GM21390 (cell line): ENCODE measurements around the gene AP2A2.

Experiments used
- ATAC-seq: cut with Tn5 transposase; IDR thresholded peaks from one replicate; pipeline ENCODE4 v1.9.1; 2021; ENCODE audit not compliant: unreplicated experiment

AP2A2 gene

DNA sequence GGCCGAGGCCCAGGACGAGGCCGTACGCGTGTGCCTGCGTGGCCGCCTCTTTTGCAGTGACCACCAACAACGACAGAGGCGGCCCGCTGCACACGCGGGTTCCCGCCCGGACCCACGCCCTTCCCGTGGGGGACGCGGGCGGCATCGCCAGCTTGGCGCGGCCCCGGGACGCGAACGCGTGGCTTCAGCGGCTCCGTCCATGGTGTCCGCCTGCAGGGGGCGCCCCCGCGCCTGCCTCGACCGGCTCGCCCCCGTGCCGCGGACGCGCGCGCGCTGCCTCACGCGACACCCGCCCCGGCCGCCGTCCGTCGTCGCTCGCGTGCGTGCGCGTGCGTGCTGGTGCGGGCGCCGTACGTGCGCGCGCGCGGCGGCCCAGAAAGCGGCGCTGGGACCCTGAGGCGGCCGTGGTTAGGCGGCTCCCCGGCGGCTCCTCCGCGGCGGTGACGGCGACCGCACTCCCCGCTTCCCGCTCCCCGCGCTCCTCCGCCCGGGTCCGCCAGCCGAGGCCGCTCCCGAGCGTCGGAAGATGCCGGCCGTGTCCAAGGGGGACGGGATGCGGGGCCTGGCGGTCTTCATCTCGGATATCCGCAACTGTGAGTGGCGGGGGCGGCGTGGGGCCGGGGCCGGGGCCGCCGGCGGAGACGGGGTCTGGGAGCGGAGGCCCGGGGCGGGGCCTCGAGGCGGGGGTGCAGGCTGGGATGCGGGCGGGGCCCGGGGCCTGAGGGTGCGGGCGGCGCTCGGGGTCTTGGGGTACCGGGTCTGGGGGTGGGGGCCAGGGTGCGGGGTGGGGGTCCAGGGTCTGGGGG, at the start of gene AP2A2:
AP2A2 (plus strand) TSS at position 375 of the 806 bp plus-strand sequence; CDS start at position 527, 152 bp downstream.
- ATAC-seq, result peak; percentile 65

DNA sequence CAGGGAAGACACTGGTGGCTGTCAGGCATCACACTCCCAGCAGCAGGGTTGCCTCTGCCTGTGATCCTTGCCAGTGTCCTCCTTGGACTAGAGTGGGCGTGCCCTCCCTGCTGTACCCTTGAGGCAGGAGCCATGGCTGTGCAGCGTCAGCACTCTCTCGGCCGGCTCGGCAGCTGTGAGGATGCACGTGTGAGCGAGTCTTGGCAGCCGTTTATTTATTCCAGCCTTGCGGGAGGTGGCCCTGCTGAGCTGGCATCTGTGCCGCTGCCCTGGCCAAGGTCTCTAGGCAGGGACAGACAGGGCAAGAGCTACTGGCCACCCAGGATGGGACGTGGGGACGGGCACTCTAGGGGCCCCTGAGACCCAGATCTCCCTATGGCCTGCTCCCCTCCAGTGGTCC, 49.1 kb upstream of the AP2A2 start:
- ATAC-seq, result no peak

DNA sequence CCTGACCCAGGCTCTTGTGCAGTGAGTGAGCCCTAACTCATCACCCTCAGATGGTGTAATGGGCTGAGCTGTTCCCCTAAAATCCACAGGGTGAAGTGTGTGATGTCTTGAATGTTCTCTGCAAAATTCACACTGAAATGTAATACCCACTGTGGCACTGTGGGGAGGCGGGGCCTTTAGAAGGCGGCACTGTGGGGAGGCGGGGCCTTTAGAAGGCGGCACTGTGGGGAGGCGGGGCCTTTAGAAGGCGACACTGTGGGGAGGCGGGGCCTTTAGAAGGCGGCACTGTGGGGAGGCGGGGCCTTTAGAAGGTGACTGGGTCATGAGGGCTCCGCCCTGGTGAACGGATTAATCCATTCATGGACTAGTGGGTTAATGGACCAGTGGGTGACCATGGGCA, 48.1 kb upstream of the AP2A2 start:
- no peak for ATAC-seq

DNA sequence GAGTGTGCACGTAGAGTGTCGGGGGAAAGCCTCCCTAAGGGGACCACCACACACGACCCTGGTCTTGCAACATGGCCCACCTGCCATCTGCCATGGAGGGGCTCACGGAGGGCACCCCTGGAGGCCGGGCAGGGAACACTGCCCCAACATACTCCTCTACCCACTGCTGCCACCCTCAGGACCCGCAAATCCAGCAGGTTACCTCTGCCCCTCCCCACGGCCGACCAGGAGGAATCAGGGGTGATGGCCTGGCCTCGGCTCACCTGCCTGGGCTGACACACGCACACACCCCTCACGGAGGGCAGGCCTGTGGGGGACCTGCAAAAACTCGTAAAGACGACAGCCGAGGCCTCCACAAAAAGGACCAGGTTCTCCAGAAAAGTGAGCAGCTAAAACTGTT, 45.2 kb upstream of the AP2A2 start:
- ATAC-seq, result no peak

DNA sequence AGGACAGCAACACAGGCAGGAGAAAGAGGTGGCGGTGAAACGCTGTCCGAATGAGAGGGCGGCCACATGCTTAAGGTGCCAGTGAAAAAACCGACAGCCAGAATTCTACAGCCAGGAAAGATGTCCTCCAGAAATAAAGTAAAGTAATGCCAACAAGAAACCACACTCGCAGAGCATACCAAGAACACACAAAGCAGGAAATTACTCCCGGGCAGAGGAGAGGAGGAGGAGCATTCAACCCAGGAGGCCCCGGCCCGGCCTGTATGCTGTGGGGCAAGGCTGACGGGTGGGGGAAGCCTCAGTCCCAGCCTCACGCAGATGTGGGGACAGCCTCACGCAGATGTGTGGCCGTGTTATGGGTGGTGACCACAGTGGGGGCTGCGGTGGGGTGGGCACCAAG, 43.1 kb upstream of the AP2A2 start:
- no peak for ATAC-seq

DNA sequence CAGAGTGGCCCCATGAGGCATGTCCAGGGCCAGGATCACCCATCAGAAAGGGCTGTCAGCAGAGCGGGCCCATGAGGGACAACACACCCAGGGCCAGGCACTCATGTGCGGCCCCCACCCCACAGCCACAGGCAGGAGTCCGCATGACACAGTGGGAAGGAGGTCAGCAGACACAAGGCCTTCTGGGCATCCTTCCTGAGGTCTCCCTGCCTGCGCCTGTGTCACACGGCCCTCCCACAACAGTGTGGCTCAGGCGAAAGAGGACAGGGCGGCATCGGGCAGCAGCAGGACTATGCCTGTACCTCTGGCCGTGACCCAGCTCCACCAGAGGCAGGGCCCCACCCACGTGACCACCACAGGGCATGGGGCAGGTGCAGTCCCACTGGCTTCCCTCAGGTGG, 42.1 kb upstream of the AP2A2 start:
- ATAC-seq, result no peak

DNA sequence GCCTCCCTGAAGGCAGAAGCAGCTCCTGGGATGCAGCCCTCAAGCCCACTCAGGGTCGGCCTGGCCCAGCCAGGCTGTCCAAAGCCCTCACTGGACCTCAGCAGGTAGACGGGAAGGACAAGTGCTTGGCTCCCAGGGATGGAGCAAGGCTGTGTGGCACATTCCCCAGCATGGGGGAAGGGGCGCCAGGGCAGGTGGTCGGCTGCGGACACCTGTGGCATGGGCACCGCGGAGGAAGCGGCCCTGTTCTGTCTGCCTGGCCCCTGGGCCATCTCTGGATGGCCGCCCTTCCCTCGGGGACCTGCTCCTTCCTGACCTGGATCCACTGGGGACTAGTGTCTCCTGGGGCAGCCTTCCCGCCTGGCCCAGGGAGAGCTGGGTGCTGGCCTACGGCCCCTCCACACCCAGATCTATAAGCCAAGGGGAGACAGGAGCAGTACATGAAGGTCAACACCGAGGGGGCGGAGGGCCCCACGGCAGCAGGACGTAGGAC, 41.0 kb upstream of the AP2A2 start:
- no peak for ATAC-seq

DNA sequence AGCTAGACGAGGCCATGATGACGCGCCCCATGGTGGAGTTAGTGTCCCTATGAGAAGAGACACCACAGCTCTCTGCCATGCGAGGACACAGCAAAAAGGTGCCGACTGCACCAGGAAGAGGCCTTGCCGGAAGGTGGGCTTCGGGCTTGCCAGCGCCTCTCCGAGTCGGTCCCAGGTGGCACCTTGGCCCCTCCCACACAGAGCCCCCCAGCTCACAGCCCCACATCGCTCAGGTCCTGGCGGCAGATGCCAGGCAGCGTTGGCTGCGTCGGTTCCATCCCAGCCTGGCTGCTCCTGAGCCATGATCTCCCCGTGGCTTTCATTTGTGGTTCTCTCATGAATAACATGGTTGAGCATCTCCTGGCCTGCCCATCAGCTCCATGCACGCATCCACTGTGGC, 39.1 kb upstream of the AP2A2 start:
- no peak for ATAC-seq

DNA sequence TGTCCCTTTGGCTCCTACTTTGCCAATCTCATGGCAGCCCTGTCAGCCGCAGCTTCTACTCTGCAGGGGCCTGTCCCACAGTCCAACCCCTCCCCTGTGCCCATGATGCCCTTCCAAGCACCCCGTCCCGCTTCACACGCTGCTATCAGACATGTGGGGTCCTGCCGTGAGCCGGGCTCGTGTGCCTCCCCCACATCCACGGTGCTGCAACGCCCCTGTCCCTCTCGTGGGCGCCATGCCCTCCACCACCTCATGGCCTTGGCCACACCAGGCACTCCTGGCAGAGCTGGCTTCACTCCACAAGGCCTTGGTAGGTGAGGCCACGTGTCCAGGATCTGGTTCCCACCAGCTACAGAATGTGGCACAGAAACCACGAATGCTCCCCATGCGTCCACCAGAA, 38.1 kb upstream of the AP2A2 start:
- ATAC-seq, result no peak

DNA sequence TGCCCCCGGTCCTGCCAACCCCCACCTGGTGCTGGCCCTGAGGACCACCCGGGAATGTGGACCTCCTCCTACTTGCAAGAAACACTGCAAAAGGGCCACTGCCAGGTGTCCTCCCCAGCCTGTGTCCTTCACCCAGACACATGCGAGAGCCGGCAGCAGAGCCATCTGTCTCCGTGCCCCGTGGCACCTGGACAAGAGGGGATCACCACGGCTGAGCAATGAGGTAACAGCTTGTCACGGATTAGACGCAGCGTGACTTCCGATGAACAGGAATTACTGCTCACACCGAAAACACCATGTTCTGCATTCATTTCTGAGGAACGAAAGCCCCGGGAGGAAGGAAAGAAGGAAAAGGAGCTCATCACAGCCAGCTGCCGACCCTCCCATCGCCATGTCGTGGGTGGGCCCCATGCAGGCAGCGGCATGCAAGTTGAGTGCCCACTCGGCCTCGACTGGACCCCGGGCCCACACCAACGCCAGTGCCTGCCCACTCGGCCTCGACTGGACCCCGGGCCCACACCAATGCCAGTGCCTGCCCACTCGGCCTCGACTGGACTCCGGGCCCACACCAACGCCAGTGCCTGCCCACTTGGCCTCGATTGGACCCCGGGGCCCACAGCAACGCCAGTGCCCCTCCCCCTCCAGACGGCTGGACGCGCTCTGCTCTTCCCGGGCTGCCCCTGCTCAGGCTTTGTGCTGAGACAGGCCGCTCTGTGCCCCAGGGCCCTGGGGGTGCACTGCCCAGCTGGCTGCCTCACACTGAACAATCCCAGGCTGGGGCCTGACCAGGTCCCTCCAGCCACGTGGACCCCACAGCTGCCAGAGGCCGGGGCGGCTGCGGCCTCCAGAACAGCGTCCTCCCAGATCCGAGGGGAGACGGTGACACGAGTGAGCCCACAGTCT, 37.1 kb upstream of the AP2A2 start:
- ATAC-seq, result no peak

DNA sequence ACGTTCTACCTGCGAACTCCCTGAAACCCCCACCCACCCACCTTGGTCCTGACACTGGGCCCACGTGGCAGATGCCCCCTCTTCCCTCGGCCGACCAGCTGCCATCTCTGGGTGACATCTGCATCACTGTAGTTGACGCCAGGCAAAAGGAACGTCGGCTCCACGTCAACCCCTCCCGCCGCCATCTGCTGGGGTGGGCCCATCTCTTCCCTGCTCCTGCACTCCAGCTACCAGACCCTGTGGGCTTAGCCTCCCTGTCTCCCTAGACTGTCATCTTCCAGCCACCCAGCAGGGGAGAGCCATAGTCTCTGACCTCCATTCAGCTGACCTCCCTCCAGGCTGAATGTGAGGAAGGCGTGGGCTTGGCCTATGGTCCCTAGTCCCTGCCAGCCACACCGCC, 36.4 kb upstream of the AP2A2 start:
- ATAC-seq, result no peak

DNA sequence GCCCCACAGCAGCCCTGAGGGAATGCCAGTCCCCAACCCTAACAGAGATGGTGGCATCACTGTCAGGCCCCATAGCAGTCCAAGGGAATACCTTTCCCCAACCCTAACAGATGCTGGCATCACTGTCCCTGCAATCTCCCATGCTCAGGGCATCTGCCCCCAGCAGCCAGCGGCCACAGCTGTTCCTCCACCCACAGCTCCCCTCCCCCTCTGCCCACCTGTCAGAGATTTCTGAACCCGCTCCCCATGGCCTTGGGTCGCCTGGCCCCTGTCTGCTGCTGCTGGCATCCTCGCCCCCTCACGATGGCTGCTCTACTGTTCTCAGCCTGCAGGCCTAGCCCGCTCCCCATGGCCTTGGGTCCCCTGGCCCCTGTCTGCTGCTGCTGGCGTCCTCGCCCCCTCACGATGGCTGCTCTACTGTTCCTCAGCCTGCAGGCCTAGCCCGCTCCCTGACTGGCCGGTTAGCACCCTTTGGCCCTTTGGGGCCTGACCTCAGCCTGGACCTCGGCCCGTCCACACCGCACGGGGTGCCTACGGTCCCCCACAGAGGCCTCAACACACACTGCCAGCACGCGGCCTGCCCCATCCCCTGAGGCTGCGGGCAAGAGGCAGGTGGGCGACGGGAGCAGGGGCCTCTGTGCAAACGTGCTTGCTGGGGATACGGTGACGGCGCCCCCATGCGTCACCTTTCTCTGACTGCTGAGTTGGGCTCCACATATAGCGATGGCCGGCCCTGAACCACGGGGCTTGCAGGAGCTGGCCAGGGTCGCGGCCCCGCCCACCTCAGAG, 35.8 kb upstream of the AP2A2 start:
- ATAC-seq, result no peak

DNA sequence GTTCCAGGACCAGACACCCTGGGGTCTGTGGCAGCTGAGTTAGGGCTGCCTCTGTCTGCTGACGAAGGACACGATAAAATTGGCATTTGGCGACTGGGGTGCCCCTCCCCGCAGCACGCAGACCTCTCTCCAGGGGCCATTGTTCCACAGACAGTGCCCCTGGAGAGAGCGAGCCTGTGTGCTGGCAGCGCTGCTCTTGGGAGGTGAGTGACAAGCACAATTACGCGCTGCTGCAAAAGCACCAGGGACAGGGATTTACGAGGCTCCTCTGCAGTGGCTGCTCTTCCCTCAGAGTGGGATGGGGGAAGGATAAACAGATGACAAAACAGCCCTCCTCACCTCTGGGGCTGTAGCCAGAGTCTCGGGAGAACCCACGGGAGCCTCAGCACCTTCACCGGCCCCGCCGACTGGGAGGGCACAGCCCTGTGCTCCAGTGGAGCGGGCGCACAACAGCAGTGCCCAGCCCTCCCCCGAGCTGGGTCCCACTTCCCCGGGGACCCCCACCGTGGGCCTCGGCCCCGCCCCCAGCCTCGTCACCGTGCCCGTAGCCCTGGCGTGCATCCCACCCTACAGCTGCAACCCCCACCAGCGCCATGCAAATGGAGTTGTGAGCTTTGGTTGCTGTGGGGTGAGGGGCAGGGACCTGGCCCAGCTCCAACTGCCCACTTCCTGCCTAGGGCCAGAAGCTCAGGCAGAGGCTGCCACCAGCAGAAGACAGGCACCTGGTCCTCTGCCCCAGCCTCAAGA, 34.7 kb upstream of the AP2A2 start:
- no peak for ATAC-seq

DNA sequence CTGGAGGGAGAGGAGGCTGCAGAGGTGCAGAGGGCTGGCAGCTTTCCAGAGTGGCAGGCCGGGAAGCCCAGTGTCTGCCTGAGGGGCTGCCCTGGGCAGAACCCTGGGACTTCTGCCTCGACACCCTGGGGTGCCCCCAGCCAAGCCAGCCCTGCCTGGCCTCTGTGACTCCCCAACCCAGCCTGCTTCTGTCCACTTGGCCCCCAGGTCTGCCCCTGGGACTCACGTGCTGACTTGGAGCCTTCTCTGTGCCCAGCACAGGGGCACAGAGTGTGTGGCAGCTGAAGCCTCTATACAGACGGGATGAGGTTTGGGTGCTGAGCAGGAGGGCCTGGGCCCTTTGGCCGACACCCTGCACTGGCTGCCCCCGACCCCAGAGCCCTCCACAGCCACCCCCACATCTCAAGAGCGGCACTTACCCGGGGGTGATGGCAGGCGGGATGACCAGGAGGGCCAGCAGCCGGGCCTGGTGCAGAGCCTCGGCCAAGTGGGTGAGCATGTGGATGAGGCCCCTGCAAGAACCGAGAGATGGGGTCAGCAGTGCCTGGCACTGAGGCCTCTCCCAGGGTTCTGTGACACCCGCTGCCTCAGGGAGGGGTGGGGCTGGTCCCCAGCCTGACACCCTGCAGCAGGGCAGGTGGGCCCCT, 32.5 kb upstream of the AP2A2 start:
- no peak for ATAC-seq

DNA sequence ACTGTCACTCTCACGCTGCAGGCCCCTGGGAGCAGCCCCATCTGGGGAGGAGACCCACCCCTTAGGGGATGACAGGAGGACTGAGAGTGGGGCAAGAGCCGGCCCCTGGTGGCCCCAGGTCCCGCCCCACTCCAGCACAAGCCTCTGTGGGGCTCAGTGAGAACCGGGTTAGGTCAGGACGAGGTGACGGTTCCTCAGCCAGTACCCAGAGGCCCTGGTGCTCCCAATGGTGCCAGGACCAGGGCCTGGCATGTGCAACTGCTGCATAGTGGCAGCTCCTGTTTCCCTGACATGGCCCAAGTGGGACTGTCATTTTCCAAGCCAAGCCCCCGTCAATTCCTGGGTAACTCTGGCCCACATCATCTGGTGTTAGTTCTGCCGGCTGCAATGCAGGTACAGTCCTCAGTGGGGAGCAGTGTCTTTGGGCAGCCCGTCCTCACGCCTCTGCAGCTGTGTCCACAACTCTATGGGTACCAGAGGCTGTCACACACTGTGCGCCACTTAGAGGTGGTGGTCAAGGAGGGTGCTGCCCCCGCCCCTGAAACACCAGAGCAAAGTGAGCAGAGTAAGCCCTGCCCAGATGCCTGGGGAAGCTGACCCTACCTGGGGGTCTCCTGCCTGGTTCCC, 31.0 kb upstream of the AP2A2 start:
- ATAC-seq, result no peak

DNA sequence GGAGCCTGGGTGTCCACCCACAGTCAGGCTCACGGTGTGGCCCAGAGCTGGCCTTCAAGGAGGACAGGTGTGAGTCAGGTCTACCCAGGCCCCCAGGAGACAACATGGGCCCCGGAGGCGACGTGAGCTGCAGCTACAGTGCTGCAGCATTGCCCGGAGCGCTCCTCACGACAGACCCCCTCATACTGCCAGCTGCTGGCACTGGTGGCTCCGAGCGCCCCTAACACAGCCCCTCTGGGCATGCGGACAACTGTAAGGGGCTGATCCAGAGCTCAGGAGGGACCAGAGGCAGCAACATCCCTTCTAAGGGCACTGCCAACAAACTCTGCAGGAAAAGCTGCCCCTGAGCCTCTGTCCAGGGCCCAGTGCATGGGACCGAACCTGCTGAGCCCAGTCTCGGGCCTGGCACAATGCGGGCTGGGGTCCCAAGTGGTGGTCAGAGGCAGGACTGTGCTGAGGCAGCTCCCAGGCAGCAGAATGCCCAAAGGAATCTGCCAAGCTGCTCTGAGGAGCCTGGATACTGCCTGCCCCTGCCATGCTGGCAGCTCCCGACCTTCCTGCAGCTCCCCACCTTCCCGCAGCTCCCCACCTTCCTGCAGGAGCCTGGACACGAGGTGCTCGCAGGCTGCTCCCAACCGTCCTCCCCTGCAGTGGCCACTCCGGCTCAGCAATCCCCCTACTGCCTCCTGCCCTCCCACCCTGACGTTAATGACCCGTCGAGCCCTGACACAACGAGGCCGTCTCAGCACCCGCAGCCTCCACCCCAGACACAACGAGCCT, 30.1 kb upstream of the AP2A2 start:
- ATAC-seq, result no peak

DNA sequence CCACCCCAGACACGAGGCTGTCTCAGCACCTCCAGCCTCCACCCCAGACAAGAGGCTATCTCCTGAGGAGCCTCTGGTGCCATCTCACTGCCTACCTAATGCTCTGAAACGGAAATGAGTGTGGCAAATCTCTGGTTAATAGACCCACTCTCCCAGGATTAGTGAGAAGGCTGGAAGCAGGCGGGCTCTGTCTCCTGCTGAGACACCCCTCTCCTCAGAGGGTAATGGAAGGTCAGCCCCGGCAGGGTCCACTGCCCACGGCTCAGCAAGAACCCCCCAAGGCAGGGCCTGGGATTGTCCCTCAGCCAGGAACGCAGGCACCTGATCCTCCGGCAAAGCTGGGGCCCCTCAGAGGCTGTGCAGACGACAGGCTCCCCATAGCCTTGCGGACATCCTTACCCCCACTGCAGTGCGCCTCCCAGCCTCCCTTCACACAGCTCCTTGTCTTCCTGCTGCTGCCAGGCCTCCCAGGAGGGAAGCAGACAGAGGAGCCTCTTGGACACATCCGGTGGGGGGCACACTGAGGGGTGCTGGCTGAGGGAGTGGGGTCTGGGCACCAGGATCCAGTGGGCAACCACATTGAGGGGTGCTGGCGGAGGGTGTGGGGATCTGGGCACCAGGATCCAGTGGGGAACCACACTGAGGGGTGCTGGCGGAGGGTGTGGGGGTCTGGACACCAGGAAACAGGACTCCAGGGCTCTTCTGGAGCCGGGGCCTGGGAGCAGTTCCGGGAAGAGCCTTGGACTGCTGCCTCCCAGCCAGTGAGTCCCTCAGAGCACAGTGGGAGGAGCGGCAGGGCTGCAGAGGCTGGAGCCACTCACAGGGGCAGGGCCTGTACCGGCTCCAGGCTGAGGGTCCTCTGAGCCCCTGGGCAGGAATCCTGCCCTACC, 28.2 kb upstream of the AP2A2 start:
- ATAC-seq, result no peak

DNA sequence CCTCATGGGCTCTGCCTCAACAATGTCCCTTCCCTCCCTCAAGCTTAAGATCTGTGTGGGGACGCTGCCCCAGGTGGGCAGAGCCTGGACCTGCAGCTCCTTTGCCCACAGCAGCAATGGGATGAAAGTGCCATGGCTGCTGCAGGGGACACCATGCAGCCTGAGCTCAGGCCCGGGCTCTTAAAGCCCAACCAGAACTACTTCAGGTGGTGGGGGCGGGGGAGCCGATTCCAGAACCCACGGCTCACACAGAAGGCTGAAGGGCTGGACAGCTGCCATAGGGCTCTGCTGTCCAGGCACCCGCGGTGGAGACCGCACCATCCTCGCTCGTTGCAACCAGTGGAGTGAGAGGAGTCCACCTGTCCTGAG, 27.5 kb upstream of the AP2A2 start:
- no peak for ATAC-seq
